Nephron (organoid): ENCODE results near the gene MS4A10.

Experiments
- H3K27ac Mint-ChIP-seq, 3 experiments: 2 replicates each; pipeline ENCODE4 v1.8.0; 2020; ENCODE audit warnings: mixed read lengths in 3 of 3, mild to moderate bottlenecking in 2 of 3, moderate library complexity in 1 of 3
- H3K27me3 Mint-ChIP-seq: 2 replicates; pipeline ENCODE4 v1.8.0; 2021; ENCODE audit warnings: low read depth, mild to moderate bottlenecking, moderate library complexity, mixed read lengths
- H3K36me3 Mint-ChIP-seq: 2 replicates; pipeline ENCODE4 v1.8.0; 2020; ENCODE audit warnings: low read depth, mixed read lengths
- H3K4me1 Mint-ChIP-seq: 2 replicates; pipeline ENCODE4 v1.8.0; 2020; ENCODE audit warnings: mixed read lengths
- H3K4me3 Mint-ChIP-seq, 3 experiments: 2 replicates each; pipeline ENCODE4 v1.8.0; 2020; ENCODE audit warnings: mild to moderate bottlenecking in 3 of 3, mixed read lengths in 3 of 3, moderate library complexity in 2 of 3
- H3K9me3 Mint-ChIP-seq: 2 replicates; pipeline ENCODE4 v1.8.0; 2020; ENCODE audit warnings: mixed read lengths
- CTCF ChIP-seq, 3 experiments: fragments of 200-600 bp; sonication (generic); IDR thresholded peaks; one replicate each; pipeline ENCODE4 v1.5.0; 2021; ENCODE audit warnings: antibody characterized with exemption in 3 of 3; ENCODE audit not compliant: unreplicated experiment in 3 of 3

The MS4A10 gene

GRCh38 chr11:60783911-60784310, 1.2 kb upstream of the MS4A10 start:
- Mint-ChIP-seq H3K4me1 (peaks cover 33% of the 10 kb centered on the region), H3K27me3 (peaks cover under 1% of the 10 kb centered on the region), H3K4me3 (no peak overlapping the region), H3K27ac (no peak overlapping the region), H3K36me3 (no peaks in the 10 kb centered on the region), H3K9me3 (peaks cover 4% of the 10 kb centered on the region)
- TF ChIP-seq CTCF (IDR thresholded peaks at IDR 0.05; ENCODE audit: unreplicated experiment in 3 of 3), result no peak

GRCh38 chr11:60785806-60786361, 751 bp downstream of the MS4A10 start:
- Mint-ChIP-seq H3K27me3 (peaks cover 7% of the 10 kb centered on the region), H3K36me3 (no peaks in the 10 kb centered on the region), H3K9me3 (peaks cover 4% of the 10 kb centered on the region), H3K4me3 (no peak overlapping the region), H3K4me1 (peaks cover 39% of the 10 kb centered on the region), H3K27ac (peak overlapping the region; percentile 2 to 53 (median 23))
- no peak for TF ChIP-seq CTCF (IDR thresholded peaks at IDR 0.05; ENCODE audit: unreplicated experiment in 3 of 3)

- peaks cover 7% of the 10 kb centered on the region for H3K27me3 Mint-ChIP-seq
- no peak overlapping the region for H3K4me3 Mint-ChIP-seq
- no peak for TF ChIP-seq CTCF (IDR thresholded peaks at IDR 0.05; ENCODE audit: unreplicated experiment in 3 of 3)
- H3K27ac Mint-ChIP-seq, result peak overlapping the region; percentile 10 to 71 (median 30)
- H3K36me3 Mint-ChIP-seq, result no peaks in the 10 kb centered on the region
- H3K4me1 Mint-ChIP-seq, result peaks cover 39% of the 10 kb centered on the region
- peaks cover 8% of the 10 kb centered on the region for H3K9me3 Mint-ChIP-seq
Observed at GRCh38 chr11:60786811-60787567, 1.9 kb downstream of the MS4A10 start.

GRCh38 chr11:60788401-60789125, 3.4 kb downstream of the MS4A10 start:
- Mint-ChIP-seq H3K4me1 (peaks cover 39% of the 10 kb centered on the region), H3K27ac (peak overlapping the region in 1 of 3 experiments; percentile 46), H3K36me3 (no peaks in the 10 kb centered on the region), H3K27me3 (peaks cover 21% of the 10 kb centered on the region), H3K9me3 (peaks cover 16% of the 10 kb centered on the region), H3K4me3 (no peak overlapping the region)
- TF ChIP-seq CTCF (IDR thresholded peaks at IDR 0.05; ENCODE audit: unreplicated experiment in 3 of 3), result no peak

GRCh38 chr11:60790726-60791125, 5.6 kb downstream of the MS4A10 start:
- Mint-ChIP-seq H3K27ac (no peak overlapping the region), H3K27me3 (peaks cover 22% of the 10 kb centered on the region), H3K4me3 (no peak overlapping the region)

More at GRCh38 chr11:60790726-60791125, 5.6 kb downstream of the MS4A10 start:
- H3K4me1 Mint-ChIP-seq, result peaks cover 26% of the 10 kb centered on the region
- no peak for TF ChIP-seq CTCF (IDR thresholded peaks at IDR 0.05; ENCODE audit: unreplicated experiment in 3 of 3)
- H3K9me3 Mint-ChIP-seq, result peaks cover 16% of the 10 kb centered on the region
- no peaks in the 10 kb centered on the region for H3K36me3 Mint-ChIP-seq
